ENCODE results near the gene ETV5.
"Not testable (repeated sequence)": the region's sequence is repeated elsewhere in the genome, so short reads cannot be mapped to it uniquely, and the experiment has no call there.

Gene ETV5

GRCh38 chr3:186059192-186059591 lies 49.7 kb downstream of the ETV5 start:
- DNase-seq = no peak

- DNase-seq = no peak
Observed at GRCh38 chr3:186058225-186058624, 50.7 kb downstream of the ETV5 start.

- DNase-seq = no peak
Observed at GRCh38 chr3:186057594-186057993, 51.3 kb downstream of the ETV5 start.

GRCh38 chr3:186054792-186055352 lies 54.0 kb downstream of the ETV5 start:
- no peak for DNase-seq

GRCh38 chr3:186053954-186054791 lies 54.7 kb downstream of the ETV5 start:
- no peak for DNase-seq

- DNase-seq = no peak
Observed at GRCh38 chr3:186052096-186052840, 56.6 kb downstream of the ETV5 start.

- DNase-seq = no peak
Observed at GRCh38 chr3:186049001-186049400, 59.9 kb downstream of the ETV5 start.

- DNase-seq = no peak
Observed at GRCh38 chr3:186048119-186048518, 60.8 kb downstream of the ETV5 start.

- no peak for DNase-seq
Observed at GRCh38 chr3:186046838-186047237, 62.1 kb downstream of the ETV5 start.

GRCh38 chr3:186044968-186045367 lies 63.9 kb downstream of the ETV5 start:
- peak; percentile 88 for DNase-seq

GRCh38 chr3:186044427-186044826 lies 64.5 kb downstream of the ETV5 start:
- DNase-seq = no peak

GRCh38 chr3:186042521-186043202 lies 66.2 kb downstream of the ETV5 start:
- no peak for DNase-seq

- no peak for DNase-seq
Observed at GRCh38 chr3:186042036-186042435, 66.9 kb downstream of the ETV5 start.

- no peak for DNase-seq
Observed at GRCh38 chr3:186038360-186038759, 70.5 kb downstream of the ETV5 start.

GRCh38 chr3:186035277-186035676 lies 73.6 kb downstream of the ETV5 start:
- no peak for DNase-seq

GRCh38 chr3:186032321-186032720 lies 76.6 kb downstream of the ETV5 start:
- DNase-seq = no peak

GRCh38 chr3:186025993-186026392 lies 82.9 kb downstream of the ETV5 start:
- not testable (repeated sequence) for DNase-seq

- DNase-seq = no peak
Observed at GRCh38 chr3:186025161-186025560, 83.7 kb downstream of the ETV5 start.

- peak; percentile 32 for DNase-seq
Observed at GRCh38 chr3:186024210-186024609, 84.7 kb downstream of the ETV5 start.

- no peak for DNase-seq
Observed at GRCh38 chr3:186022931-186023330, 86.0 kb downstream of the ETV5 start.

GRCh38 chr3:186021673-186022362 lies 87.1 kb downstream of the ETV5 start:
- DNase-seq = no peak

- not testable (repeated sequence) for DNase-seq
Observed at GRCh38 chr3:186021250-186021649, 87.6 kb downstream of the ETV5 start.

GRCh38 chr3:186019288-186019687 lies 89.6 kb downstream of the ETV5 start:
- DNase-seq = not testable (repeated sequence)
